H54 (cell line): ENCODE results near the gene ZBTB20.
A peak's percentile ranks its signal among the peaks of the same experiment; 100 is the strongest.

Experiments used
- DNase-seq: peaks from one replicate; pipeline ENCODE4 v3.0.0; 2011; ENCODE audit warnings: low spot score, mixed read lengths; ENCODE audit not compliant: insufficient read length
- FAIRE-seq: peaks from 3 replicates; lab custom pipeline; 2011; peaks lifted over from hg19 to GRCh38; lab: Jason Lieb, UNC
- POLR2A ChIP-seq: IDR thresholded peaks from 2 replicates; pipeline ENCODE4 v1.6.1; 2011; ENCODE audit warnings: low read depth, mild to moderate bottlenecking, low read length

ZBTB20 gene

GRCh38 chr3:114756506-114757279 lies 390.4 kb downstream of the ZBTB20 start:
- FAIRE-seq = no peak
- TF ChIP-seq POLR2A = no peak
- DNase-seq = no peak

DNA sequence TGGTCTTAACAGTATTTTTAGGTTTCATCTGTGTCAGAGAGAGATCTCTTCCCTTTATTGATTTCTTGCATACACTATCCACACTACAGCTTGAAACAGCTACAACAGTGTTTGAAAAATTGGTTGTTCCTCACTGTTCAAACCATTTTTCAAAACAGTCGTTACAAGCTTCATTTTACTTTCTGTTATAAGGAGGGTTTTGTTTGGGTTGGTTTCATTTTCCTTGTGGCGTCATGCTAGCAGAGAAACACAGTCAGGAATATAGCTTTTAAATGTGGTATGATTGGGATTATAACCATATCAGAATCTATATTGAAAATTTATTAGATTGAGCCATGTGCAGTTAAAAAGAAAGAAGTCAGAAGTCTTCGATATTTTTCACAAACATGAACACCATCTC lies 400.6 kb downstream of the ZBTB20 start:
- FAIRE-seq (peak; percentile 45), DNase-seq (no peak)
- no peak for TF ChIP-seq POLR2A

DNA sequence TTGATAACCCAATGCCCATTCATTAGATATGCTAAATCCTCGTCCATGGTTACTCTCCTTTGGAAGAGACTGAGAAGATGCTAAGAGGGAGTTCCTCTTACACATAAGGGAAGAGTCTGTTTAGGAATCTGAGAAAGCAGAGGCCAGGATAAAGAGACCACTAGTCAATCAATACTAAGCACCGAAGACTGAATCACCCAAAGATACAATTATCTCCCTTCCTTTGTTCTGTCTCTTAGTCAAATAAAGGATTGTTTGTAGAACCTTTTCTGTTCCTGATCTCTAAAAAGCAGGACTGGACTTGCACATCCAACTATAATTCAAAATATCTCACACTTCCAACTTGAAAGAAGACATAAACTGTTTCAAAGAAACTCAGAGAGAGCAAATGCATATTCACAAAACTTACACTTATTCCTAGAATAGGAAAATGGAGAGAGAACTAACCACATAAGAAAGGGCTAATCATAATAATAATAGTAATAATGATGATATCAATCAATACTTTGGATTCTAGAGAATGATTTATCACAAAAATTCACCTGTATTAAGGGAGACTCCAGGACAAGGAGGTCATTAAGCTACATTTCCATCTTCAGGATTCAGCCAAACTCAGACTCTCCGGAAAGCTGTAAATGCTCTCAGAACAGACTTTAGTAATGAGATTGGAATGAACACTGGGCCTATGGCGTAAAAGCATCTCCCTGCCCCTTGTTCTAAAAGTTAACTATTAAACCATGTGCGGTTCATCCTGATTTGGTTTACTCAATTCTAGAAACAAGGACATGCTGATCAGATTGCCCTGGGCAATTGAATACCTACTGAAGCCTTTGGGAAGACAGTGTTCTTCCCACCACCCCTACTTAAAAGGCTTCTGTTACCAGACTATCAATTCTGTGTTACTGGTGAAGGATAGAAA lies 401.5 kb downstream of the ZBTB20 start:
- FAIRE-seq (peak; percentile 97), DNase-seq (peak; percentile 20)
- TF ChIP-seq POLR2A = no peak

DNA sequence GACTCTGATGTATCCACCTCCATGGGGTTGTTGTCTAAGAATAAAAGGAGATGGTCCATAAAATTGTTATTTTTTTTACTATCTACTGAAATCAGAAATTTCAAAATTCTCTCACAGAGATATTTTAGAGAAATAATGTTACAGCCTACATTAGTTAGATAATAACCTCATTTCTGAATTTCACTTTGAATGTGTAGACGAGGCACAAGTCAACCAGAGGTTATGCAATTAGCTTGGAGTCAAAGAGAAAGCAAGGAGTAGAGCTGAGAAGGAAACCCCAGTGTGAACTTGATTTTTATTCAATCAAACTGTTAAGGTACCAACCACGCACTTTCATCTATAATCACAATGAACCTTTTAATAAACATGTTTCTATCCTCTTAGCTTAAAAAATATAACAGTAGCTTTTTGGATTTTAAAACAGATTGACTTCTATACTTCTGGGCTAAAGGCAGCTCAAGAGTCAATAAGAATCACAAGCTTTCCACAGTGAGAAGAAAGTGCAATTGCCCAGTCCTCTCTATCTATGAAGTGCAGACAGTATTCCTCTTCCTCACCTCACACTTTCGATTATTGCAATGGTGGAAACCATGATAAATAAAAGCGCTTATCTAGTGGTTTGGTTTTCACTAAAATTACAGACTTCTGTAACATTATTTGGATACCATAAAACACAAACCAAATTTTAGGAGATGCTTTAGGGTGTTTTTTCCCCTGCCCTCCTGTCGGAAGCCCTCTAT lies 403.2 kb downstream of the ZBTB20 start:
- DNase-seq (no peak), FAIRE-seq (no peak)
- TF ChIP-seq POLR2A = no peak

DNA sequence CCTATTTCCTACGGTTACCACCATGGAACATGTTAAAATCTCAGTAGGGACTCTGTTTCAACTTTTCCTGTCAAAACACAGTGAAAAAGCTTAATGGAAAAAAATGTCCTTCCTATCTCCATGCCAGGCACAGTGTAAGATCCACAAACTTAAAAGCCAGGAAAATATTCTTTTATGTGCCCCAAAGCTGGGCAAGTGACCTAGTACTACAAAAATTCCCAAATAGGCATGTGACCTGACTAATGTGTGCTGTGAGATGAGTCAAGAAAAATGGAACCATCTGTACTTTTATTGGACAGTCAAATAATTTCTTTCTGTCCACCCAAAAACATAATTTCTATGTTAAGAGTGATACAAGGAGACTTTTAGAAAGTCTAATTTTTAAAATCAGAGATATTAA lies 406.0 kb downstream of the ZBTB20 start:
- peak; percentile 79 for FAIRE-seq
- DNase-seq = peak; percentile 12
- no peak for TF ChIP-seq POLR2A

GRCh38 chr3:114739627-114740026 lies 407.5 kb downstream of the ZBTB20 start:
- no peak for TF ChIP-seq POLR2A
- FAIRE-seq = no peak

DNA sequence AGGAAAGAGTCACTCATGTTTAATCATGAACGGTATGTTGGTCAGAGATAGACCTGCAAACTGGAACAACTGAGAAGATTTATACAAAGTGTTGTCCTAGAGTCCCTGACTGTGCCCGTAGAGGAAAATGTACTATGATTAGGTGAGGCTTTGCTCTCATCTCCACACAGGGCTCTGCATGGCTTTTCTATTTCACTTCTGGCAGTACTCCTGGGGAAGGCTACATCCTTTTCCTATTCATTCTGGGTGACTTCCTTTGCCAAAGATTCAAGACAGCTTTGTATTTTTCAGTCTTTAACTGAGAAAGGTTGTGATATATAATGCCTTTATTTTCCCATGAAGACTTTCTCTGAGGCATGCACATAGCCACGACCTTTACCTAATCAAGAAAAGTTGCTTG lies 414.7 kb downstream of the ZBTB20 start:
- DNase-seq (no peak), FAIRE-seq (no peak)
- no peak for TF ChIP-seq POLR2A

More at GRCh38 chr3:114739627-114740026, 407.5 kb downstream of the ZBTB20 start:
- no peak for DNase-seq

DNA sequence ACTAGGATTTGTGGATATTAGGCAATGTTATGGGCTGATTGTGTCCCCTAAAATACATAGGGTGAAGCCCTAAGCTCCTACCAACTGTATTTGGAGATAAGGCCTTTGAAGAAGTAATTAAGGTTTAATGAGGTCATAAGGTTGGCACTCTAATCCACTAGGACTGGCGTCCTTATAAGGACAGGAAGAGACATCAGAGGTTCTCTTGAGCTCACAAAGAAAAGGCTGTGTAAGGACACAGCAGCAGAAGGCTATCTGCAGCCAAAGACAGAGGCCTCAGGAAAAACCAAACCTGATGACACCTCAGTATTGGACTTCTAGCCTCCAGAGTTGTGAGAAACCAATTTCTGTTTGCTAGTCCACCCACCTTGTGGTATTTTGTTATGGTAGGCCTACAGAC lies 416.7 kb downstream of the ZBTB20 start:
- DNase-seq = no peak
- no peak for FAIRE-seq
- no peak for TF ChIP-seq POLR2A

- FAIRE-seq (no peak), DNase-seq (no peak)
- no peak for TF ChIP-seq POLR2A
Measured at GRCh38 chr3:114727373-114727772, 419.7 kb downstream of the ZBTB20 start.

GRCh38 chr3:114725966-114726365 lies 421.1 kb downstream of the ZBTB20 start:
- no peak for TF ChIP-seq POLR2A
- DNase-seq = no peak
- FAIRE-seq = no peak

- DNase-seq (no peak), FAIRE-seq (no peak)
- no peak for TF ChIP-seq POLR2A
Measured at GRCh38 chr3:114722530-114722929, 424.6 kb downstream of the ZBTB20 start.

GRCh38 chr3:114721864-114722263 lies 425.2 kb downstream of the ZBTB20 start:
- DNase-seq (no peak), FAIRE-seq (no peak)
- TF ChIP-seq POLR2A = no peak

DNA sequence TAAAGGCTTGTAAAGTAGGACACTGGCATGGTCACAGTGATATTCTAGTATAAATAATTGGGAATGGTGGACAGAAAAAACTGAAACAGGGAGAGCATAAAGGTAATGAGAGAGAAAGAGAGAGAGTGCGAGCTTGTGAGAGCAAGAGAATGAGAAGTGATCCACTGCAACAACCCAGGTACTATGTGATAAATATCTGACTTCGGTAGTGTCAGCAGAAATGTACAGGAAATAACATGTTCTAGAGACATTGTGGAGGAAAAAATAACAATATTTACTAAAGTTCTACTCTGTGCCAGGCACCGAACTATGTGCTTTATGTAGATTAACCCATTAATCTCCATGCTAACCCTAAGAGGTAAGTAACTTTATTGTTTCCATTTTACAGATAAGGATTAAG lies 425.9 kb downstream of the ZBTB20 start:
- FAIRE-seq = no peak
- no peak for TF ChIP-seq POLR2A
- no peak for DNase-seq

- FAIRE-seq = no peak
- TF ChIP-seq POLR2A = no peak
- DNase-seq = no peak
Measured at GRCh38 chr3:114718898-114719210, 428.2 kb downstream of the ZBTB20 start.
